Stimulated activated CD4-positive, alpha-beta T cell treated with anti-CD3 and anti-CD28 coated beads, TNF-alpha, amount 100 ng/mL, for 48 hours (primary cell): Measurements from ENCODE around the gene SGPP1.
"Not testable (repeated sequence)": the region's sequence is repeated elsewhere in the genome, so short reads cannot be mapped to it uniquely, and the experiment has no call there.

ENCODE experiments used
- DNase-seq, 3 donors: peaks; one replicate each; pipeline ENCODE4 v3.0.0-alpha.2; 2020; ENCODE audit warnings: low read depth in 3 of 3

The SGPP1 gene

DNA sequence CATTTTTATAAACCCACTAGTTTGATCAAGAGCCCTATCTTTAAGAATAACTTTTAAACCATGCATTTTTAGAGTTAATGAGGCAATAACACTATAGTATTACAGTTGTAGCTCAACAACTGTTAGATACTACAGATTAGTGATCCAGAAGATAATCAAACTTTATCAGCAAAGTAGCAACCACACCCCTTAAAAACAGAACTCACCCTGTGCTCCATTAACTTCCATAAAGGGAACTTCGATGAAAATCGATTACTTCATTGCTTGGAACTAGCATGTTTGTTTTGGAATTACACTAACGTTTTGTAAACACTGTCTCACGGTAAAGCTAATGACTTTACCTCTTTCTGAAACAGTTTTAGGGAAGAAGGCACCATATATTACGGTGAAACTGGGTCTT lies 1.4 kb downstream of the SGPP1 start:
- DNase-seq = no peak

DNA sequence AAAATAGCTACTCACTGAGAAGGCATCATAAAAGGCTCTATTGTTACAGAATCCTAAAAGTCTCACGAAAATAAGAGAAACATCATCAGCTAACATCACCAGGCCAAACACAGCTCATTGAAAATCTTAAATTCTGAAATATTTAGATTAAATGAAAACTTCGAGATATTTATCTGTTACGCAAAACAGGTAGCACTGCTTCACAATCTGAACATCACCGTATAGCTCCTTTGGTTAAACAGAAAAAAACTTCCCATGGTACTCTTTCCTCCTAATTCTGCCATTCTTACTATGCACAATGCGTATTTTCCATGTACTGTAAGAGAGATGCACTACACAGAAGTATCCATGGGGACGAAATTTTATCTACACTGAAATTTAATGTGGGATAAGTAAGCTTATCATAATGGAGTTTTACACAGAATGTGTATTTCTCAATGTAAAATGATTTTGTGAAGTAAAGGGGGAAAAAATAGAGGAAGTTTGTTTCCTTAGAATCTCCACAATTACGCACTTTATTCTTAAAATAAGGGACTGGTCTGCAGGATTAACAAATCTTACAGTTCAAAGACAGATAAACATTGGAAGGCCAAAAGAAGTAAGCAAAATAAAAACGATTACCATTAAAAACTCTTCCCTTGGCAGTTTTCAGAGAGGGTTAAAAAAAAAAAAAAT lies 1.9 kb downstream of the SGPP1 start:
- DNase-seq = no peak

DNA sequence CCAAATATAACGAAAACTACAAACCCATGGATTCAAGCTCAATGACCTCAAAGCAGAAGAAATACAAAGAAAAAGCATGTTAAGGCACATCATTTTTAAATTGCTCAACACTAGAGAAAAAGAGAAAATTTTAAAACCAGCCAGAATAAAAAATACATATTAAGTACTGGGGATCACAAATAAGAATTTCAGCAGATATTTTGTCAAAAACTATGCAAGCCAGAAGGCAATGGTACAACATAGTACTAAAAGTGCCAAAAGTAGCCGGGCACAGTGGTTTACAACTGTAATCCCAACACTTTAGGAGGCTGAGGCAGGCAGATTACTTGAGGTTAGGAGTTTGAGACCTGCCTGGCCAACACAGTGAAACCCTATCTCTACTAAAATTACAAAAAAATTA lies 10.2 kb downstream of the SGPP1 start:
- DNase-seq = no peak

DNA sequence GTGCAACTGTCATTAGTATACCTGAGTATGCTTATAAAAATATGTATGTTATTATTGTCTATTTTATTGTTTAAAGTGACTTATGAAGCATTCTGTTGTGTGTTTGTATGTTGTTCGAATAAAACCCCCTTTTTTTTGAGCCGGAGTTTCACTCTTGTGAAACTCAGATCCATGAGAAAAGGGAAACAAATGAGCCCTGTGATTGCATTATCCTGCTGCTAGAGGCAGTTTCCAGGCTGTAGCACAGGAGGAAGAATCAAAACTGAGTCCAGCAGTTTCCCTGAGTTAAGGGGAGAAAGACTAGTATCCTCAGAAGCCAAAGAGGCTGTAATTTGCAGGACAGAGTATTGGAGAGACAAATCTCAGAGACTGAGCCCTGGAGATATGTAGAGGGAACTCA lies 12.5 kb downstream of the SGPP1 start:
- DNase-seq = no peak

DNA sequence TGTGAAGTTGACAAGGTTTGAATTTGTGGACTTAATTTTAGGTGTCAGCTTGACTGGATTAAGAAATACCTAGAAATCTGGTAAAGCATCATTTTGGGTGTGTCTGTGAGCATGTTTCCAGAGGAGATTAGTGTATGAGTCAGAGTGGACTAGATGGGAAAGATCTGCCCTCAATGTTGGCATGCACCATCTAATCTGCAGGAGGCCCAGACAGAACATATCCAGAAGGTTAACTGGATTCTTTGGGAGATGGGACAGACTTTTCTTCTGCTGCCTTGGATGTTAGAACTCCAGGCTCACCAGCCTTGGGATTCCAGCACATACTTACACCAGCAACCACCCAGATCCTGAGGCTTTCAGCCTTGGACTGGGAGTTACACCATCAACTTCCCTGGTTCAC lies 14.1 kb downstream of the SGPP1 start:
- no peak for DNase-seq

DNA sequence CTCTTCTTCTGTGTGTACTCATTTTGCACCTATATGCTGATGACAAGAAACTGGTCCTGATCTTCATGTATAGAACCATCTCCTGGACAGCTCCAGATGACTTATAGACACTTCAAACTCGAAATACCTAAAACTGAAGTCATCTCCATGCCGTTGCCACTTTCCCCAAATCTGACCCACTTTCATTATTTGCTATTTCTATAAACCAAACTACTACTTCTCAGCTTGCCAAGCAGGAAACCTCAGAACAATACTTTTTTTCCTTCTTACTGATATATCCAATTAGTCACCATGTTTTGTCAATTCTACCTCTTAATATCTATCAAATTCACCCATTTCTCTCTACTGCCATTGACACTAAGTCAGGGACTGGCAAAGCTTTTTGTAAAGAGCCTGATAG lies 14.8 kb downstream of the SGPP1 start:
- DNase-seq = no peak

DNA sequence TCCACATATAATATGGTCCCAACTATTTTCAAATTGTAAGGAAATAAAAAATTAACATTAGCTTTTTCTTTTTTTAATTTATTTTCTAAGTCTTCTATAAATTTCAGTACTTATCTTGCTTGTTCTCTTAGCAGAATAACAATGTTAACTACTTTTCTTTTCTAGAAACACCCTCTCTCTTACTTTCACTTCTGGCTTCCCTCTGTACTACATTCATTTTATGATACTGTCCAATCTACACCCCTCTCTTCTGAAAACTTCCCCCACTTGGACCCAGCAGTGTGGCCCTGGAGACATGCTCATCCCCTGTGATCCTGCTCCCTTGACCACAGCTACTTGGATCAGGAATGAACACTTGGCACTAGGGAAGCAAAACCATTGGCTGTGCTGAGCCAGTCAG lies 15.7 kb downstream of the SGPP1 start:
- DNase-seq = no peak

DNA sequence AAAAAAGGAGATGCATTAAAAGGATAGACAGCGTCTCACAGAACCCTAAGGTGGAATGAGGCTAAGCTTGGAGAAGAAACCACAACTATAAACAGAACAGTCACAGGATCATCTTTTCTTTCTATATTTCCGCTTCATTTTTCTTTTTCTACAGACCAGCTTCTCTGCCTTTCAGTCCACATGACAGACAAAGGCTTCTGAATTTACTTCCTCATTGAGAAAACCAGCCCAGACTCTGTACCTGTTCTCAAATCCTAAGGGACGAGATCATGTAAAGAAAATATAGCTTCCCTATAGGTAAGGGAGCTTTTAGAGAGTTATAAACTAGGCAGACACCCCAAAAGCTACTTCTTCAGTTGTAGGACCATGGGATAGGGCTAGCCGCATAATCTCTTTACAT lies 17.4 kb downstream of the SGPP1 start:
- DNase-seq = no peak

DNA sequence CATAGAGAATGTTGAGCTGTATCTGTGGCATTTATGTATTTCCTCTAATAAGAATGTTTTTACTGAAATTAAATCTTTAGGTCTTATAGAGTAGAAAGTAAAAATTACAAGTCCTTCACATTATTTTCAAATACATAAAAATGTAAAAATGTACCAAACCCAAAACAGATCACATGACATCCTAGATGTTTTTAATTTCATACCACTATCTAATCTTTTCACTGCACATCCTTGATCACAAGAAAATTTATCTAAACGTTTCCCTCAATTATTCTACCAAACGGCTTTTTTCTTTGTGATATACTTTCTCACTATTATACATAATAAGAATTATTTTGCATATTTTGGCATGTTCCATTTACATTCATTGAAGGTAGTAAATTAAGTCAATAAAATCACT lies 18.3 kb downstream of the SGPP1 start:
- no peak for DNase-seq

DNA sequence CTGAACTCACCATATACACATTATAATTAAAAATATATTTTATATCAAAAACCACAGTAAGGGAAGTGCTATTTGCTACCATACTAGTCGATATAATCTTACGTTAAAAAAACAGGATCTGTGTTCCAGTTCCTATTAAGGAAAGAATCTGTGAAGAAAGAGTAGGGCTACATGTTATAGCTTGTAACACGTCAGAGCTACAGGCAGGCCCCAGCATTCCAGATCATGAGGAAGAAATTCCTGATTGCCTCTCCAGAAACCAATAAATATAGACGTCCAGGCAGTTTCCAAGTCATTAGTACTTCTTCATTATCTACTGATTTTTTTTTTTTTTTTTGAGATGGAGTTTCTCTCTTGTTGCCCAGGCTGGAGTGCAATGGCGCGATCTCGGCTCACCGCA lies 20.6 kb downstream of the SGPP1 start:
- no peak for DNase-seq

DNA sequence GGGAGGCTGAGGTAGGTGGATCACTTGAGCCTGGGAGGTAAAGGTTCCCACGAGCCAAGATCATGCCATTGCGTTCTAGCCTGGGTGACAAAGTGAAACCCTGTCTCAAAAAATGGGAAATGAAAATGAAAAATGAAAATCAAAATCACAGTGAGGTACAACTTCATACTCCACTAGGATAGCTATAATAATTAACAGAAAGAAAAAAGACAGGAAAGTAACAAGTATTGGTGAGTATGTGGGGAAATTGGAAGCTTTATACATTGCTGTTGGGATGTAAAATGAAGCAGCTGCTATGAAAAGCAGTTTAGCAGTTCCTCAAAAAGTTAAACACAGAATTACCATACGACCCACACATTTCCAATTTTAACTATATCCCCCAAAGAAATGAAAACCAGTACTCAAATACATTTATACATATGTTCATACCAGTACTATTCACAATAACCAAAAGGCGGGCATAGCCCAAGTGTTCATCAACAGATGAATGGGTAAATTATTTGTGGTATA lies 22.2 kb downstream of the SGPP1 start:
- DNase-seq = no peak

DNA sequence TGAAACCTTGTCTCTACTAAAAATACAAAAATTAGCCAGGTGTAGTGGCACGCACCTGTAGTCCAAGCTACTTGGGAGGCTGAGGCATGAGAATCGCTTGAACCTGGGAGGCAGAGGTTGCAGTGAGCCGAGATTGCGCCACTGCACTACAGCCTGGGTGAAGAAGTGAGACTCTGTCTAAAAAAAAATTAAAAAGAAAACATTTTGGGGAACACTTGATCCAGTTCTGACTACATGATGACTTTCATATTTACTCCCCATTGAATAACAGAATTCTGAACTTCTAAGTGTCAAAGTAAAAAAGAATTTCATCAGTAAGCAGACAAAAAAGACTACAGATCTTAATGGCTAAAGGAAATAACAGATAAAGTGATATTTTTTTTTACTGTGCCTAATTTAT lies 25.3 kb downstream of the SGPP1 start:
- not testable (repeated sequence) for DNase-seq

DNA sequence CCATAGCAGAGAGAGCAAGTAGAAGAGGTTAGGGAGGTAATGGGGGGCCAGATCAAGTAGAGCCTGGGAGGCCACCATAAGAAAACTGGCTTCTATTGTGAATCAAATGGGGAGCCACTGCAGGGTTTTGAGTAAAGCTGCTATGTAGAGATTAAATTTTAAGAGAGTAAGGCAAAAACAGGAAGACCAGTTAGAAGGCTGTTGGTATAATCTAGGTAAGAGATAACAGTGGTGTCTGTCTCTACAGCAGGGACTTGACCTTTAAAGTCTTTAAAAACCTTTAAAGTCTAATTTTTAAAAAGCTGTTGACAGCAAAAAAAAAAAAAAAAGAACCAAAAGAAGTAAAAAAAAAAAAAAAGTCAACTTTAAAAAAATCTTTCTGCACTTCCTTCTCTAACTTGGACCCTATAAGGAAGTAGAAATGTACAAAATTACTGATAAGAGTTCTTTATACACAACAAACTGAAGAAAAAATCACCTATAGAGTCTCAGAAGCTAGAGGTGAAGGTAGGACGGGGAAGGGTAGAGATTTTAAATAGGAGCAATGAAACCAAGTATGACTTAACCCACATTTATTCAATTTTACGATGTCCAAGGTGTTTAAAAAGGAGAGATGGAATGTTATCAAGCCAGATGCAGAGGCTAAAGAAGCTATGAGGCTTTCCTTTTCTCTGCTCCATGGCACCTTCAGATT lies 26.1 kb downstream of the SGPP1 start:
- no peak for DNase-seq

DNA sequence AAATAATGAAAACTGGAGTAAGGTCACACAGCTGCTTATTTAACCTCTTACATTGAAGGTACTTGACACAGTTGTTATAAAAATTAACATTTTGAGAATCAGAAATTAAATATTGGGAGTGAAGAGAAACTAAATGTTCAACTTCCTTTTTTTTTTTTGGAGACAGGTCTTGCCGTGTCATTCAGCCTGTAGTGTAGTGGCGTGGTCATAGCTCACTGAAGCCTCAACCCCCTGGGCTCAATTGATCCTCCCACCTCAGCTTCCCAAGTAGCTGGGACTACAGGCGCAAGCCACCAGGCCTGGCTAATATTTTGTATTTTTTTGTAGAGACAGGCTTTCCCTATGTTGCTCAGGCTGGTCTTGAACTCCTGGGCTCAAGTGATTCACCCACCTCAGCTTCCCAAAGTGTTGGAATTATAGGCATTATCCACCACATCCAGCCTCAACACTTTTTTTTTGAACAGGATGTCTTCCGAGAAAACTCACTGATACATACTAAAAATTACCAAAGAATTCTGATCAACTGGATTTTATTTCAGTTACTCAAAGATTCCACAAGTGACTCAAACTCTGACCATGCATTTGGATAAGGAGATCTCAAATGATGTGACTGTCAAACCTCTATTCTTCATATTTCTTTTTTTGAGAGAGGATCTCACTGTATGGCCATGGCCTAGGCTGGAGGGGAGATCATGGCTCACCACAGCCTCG lies 35.4 kb downstream of the SGPP1 start:
- no peak for DNase-seq

DNA sequence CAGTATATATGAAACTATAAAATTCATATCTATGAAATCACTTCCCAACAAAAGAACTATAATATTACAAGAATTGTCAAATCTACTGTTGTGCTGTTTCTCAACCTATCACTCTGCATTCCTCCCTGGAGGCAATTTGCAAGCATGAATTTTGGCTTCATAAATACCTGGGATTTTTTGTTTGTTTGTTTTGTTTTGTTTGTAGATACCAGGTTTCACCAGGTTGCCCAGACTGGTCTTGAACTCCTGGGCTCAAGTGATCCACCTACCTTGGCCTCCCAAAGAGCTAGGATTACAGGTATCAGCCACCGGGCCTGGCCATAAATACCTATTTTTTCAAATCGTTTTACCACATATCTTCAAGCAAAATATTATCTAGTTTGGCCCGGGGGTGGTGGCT lies 38.7 kb downstream of the SGPP1 start:
- DNase-seq = no peak

DNA sequence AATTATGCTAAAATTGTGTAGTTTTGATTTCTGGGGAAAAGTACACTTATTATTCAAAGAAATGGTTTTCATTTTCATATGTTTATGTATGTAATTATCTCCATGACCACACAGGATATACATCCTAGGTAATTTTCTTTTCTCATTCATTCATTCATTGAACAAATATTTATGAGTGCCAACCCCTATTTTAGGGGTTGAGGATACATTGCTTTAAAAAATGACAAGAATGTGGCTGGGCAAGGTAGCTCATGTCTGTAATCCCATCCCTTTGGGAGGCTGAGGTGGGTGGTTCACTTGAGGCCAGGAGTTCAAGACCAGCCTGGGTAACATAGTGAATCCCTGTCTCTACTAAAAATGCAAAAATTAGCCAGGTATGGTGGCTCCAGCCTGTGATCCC lies 40.9 kb downstream of the SGPP1 start:
- DNase-seq = no peak

DNA sequence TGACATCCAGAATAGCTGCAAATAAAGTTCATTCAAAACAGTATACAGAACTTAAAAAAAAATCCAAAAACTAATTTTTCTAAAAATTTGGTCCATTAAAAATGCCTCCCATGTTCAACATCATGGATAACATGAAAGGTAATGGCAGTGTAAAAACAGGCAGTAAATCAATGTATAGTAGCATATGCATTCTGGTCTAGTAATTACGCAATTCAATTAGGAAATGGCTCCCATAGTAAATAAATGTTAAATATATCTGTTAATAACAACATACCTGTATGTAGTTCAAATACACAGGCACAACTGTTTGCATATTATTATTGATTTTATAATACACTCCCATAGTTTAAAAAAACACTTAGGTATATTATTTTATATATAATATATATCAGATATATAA lies 42.5 kb downstream of the SGPP1 start:
- DNase-seq = no peak

DNA sequence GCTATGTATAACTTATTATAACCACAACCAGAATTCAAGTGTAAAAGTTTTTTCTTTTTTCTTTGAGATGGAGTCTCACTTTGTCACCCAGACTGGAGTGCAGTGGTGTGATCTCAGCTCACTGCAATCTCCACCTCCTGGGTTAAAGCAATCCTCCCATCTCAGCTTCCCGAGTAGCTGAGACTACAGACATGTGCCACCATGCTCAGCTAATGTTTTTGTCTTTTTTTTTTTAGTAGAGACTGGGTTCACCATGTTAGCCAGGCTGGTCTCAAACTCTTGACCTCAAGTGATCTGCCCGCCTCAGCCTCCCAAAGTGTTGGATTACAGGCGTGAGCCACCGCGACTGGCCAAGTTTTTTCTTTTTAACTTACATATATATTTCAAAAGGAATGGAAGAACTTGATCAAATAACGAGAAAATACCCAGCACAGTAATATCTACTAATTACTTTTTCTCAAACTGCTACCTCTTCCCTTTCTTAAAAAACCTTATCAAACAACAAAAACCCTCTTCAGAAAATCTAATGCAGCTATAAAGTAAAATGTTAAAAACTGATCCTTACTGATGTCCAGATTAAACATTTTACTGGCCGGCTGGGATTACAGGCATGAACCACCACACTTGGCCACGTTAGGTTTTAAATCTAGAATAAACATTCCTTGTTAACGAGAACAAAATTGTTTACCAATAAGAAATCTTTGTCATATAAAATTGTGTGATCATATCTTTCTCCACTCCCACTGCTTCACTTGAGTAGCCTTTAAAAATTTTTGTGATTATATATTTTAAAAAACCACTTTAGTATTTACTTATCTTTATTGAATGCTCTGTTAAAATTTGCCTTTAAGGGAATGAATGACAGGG lies 44.9 kb downstream of the SGPP1 start:
- DNase-seq = no peak

DNA sequence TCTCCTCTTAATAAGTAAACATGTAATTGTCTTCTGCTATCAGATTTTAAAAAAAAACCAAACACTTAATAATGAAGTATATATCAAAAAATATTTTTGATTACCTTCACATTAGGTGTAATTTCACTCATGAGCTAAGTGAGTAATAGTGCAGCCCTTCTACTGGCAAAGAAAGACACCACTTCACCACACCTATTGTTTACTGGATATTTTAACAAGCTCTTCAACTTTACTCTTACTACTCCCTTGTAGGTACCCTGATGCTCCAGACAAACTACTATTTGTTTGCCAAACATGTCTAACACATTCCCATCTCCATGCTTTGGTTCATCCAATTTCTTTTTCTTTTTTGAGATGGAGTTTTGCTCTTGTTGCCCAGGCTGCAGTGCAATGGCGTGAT lies 49.3 kb downstream of the SGPP1 start:
- DNase-seq = no peak

DNA sequence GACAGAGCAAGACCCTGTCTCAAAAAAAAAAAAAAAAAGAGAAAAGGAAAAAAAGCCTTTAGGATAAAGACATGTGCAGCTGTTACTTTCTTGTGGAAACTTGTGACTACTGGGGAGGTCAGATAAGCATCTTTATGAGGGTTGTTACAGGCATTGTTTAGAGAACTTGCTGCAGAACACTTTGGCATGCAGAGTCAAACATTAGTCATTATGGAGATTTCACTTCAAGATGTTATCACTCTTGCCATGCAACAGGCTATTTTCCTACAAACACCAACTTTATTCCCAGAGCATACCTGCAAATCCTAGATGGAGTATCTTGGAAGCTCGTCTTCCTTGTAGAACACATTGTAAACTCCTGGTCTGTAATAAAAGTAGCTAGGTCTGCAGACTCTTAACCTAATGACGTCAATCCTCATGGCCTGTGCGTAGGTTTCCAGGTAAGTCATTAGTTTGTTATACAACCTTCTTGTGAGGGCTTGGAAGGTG lies 49.9 kb downstream of the SGPP1 start:
- DNase-seq = no peak

DNA sequence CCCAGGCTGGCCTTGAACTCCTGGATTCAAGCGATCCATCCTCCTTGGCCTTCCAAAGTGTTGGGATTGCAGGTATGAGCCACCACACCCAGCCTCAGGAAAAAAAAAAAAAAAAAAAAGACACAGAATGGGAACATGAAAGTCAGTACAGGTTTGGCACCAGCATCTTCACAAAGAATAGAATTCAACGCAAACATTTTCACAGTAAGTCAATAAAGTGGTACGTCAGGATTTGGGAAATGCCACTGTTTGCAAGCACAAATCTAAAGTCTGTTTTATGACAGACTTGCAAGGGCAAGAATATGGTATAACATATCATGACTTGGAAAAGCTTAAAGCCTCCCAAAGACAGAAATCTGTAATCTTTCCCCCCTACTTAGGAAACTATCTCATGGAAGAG lies 51.2 kb downstream of the SGPP1 start:
- no peak for DNase-seq
